SKM-1 (cell line): ENCODE measurements around the gene ACTC1.
"Not testable (repeated sequence)": the region's sequence is repeated elsewhere in the genome, so short reads cannot be mapped to it uniquely, and the experiment has no call there.

Experiments
- DNase-seq: peaks from one replicate; lab custom pipeline; 2025; ENCODE audit not compliant: unreplicated experiment; lab: John Stamatoyannopoulos, UW

The ACTC1 gene

GRCh38 chr15:34795267-34796081 is at the start of gene ACTC1:
TSS of gene ACTC1 (minus strand) at chr15:34795549. CDS start at chr15:34794808, 741 bp downstream.
- DNase-seq: no peak

GRCh38 chr15:34841262-34841725 is 45.9 kb upstream of the ACTC1 start:
- DNase-seq: no peak

- DNase-seq: no peak
Observed at GRCh38 chr15:34838282-34838681, 42.9 kb upstream of the ACTC1 start.

- no peak for DNase-seq
Observed at GRCh38 chr15:34837246-34838016, 42.1 kb upstream of the ACTC1 start.

GRCh38 chr15:34828145-34828911 is 33.0 kb upstream of the ACTC1 start:
- no peak for DNase-seq

- no peak for DNase-seq
Observed at GRCh38 chr15:34821831-34822230, 26.5 kb upstream of the ACTC1 start.

GRCh38 chr15:34820110-34820509 is 24.8 kb upstream of the ACTC1 start:
- no peak for DNase-seq

GRCh38 chr15:34818526-34818925 is 23.2 kb upstream of the ACTC1 start:
- no peak for DNase-seq

GRCh38 chr15:34815836-34816235 is 20.5 kb upstream of the ACTC1 start:
- DNase-seq: no peak

GRCh38 chr15:34813446-34814190 is 18.3 kb upstream of the ACTC1 start:
- DNase-seq: no peak

GRCh38 chr15:34812868-34813365 is 17.6 kb upstream of the ACTC1 start:
- not testable (repeated sequence) for DNase-seq

- no peak for DNase-seq
Observed at GRCh38 chr15:34812369-34812768, 17.0 kb upstream of the ACTC1 start.

- DNase-seq: no peak
Observed at GRCh38 chr15:34810443-34811129, 15.2 kb upstream of the ACTC1 start.

GRCh38 chr15:34809186-34809585 is 13.8 kb upstream of the ACTC1 start:
- DNase-seq: no peak

GRCh38 chr15:34808016-34808415 is 12.7 kb upstream of the ACTC1 start:
- DNase-seq: no peak

- DNase-seq: not testable (repeated sequence)
Observed at GRCh38 chr15:34807241-34807640, 11.9 kb upstream of the ACTC1 start.

- DNase-seq: no peak
Observed at GRCh38 chr15:34804776-34805175, 9.4 kb upstream of the ACTC1 start.

GRCh38 chr15:34804113-34804512 is 8.8 kb upstream of the ACTC1 start:
- DNase-seq: no peak

- no peak for DNase-seq
Observed at GRCh38 chr15:34802803-34803750, 7.7 kb upstream of the ACTC1 start.
